DMS153 treated with DMSO at 0.1 percent for 48 hours (cell line): ENCODE results near the gene BLVRA.

Source experiments
- DNase-seq: peaks from one replicate; lab custom pipeline; 2025; ENCODE audit not compliant: unreplicated experiment; lab: John Stamatoyannopoulos, UW

Gene BLVRA

GRCh38 chr7:43749383-43749940, 9.0 kb upstream of the BLVRA start:
- DNase-seq: no peak

DNA sequence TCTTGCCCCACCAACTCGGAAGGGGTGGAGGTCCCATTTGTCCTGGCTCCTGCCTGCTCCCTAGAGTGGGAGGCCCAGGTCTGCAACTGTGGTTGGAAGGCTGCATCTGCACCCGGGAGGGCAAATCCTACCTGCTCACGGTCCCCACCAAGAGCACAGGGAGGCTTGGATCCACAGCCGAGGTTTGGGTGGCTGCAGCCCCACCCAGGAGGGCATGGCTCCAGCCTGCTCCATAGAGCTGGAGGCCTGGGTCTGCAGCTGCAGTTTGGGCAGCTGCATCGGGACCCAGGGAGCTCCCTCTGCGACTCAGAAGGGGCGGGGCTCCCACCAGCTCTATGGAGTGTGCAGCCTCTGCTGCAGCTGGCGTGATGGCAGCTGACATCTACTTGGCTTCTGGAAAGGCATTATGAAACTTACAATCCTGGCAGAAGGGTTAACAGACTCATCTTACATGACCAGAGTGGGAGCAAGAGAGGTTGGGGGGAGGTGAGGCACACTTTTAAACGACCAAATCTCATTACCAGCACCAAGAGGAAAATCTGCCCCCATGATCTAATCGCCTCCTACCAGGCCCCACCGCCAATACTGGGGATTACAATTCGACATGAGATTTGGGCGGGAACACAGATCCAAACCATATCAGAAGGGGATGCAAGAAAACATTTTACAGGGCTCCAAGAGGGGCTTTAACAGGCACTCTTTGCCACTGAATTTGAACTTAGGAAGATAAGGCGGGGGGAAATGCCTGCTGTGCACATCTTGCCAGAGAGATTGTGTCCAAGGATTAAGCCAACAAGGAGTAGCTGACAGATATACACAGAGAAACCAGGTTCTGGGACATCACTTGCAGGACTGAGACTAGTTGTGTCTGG, 8.2 kb upstream of the BLVRA start:
- DNase-seq: no peak

- no peak for DNase-seq
Measured at GRCh38 chr7:43752411-43752810, 6.1 kb upstream of the BLVRA start.

GRCh38 chr7:43753271-43753810, 5.1 kb upstream of the BLVRA start:
- DNase-seq: no peak

DNA sequence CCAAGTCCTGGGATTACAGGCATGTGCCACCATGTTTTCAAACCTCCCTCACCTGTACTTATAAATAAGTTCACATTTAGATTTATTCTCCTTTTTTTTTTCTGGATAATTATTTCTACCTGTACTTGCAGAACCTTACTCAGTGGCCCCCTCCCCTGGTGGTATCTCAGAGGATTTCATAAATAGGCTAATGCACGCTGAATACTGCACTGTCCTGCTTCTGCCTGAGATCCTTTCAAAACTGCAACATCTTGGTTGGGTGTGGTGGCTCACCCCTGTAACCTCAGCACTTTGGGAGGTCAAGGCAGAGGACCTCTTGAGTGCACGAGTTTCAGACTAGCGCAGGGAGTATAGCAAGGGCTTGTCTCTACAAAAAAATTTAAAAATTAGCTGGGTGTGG, 4.6 kb upstream of the BLVRA start:
- no peak for DNase-seq

GRCh38 chr7:43754596-43754995, 3.9 kb upstream of the BLVRA start:
- DNase-seq: no peak

- no peak for DNase-seq
Measured at GRCh38 chr7:43756368-43757072, 2.0 kb upstream of the BLVRA start.

GRCh38 chr7:43757073-43757720, 1.3 kb upstream of the BLVRA start:
- no peak for DNase-seq

DNA sequence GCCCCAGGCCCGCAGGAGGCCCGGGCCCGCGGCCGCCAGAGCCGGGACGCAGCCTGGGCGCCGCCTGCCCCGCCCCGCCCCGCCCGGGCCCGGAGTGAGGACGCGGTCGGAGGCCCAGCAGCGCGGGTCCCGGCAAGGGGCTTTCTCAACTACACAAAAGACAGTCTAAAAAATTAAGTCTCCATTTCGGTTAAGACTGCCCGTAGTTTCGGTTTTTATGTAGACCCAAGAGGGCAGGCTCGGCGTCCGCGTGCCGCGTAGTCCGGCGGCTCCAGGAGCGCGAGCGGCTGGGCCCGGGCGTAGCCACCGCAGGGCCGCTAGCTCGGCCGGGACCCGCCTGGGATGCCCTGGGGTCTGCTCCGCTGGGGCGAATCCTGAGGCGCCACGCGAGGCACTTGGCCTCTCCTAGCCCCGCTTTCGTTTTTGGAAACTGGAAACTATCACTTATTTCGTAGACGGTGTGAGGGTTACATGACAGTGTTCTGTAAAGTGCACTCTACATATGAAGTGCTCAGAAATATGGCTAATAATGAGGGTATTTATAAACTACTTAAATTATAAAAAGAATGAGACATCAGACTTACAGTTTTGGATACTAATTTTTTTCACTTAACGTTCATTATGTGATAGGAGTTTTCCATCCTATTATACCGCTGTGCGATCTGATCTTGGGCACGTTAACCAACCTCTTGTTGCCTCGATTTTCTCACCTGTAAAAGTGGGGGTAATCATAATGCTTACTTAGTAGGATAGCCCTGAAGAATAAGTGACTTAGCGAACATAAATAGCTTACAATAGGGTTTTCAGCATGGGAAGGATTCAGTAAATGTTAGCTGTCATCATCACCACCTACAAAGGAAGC, 573 bp downstream of the BLVRA start:
- peak; percentile 38 for DNase-seq

DNA sequence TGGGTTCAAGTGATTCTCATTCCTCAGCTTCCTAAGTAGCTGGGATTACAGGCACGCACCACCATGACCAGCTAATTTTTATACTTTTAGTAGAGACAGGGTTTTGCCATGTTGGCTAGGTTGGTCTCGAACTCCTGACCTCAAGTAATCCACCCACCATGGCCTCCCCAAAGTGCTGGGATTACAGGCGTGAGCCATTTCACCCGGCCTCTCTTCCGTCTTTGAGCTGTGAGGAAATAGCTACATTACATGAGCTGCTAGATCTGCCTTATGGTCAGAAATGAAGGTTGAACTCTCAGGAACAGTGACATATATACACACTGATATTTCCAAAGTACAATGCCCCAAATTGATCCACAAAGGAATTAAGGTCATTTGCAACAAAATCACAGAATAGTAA, 2.4 kb downstream of the BLVRA start:
- DNase-seq: no peak

- no peak for DNase-seq
Measured at GRCh38 chr7:43761382-43761781, 2.9 kb downstream of the BLVRA start.

DNA sequence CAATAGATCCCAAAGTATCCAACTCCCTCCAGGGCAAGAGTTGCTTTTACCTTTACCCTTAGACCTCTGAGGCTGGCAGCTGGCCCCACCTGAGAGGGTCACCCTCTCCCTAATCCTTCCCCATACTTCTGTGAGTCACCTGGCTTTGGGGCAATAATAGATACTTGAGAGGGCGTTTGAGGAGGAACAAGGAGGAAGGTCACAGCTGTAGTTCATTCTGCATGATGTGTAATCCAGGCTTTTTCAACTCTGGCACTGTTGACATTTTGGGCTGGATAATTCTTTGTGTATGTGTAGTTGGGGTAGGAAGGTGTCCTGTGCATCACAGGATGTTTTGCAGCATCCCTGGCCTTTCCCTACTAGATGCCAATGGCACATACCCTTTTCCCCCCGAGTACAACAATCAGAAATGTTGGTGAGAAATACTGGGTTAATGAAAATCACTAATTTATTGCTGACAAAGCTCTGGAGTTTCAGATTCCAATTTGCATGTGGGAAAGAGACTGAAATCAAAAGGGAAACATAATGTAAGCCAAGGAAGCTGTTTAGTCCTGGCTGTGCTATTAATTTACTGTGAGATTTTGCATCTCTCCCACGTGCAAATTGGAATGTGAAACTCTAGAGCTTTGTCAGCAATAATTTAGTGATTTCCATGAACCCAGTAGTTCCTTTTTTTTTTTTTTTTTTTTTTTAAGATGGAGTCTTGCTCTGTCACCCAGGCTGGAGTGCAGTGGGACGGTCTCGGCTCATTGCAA, 3.6 kb downstream of the BLVRA start:
- no peak for DNase-seq

- DNase-seq: no peak
Measured at GRCh38 chr7:43763183-43763582, 4.7 kb downstream of the BLVRA start.

DNA sequence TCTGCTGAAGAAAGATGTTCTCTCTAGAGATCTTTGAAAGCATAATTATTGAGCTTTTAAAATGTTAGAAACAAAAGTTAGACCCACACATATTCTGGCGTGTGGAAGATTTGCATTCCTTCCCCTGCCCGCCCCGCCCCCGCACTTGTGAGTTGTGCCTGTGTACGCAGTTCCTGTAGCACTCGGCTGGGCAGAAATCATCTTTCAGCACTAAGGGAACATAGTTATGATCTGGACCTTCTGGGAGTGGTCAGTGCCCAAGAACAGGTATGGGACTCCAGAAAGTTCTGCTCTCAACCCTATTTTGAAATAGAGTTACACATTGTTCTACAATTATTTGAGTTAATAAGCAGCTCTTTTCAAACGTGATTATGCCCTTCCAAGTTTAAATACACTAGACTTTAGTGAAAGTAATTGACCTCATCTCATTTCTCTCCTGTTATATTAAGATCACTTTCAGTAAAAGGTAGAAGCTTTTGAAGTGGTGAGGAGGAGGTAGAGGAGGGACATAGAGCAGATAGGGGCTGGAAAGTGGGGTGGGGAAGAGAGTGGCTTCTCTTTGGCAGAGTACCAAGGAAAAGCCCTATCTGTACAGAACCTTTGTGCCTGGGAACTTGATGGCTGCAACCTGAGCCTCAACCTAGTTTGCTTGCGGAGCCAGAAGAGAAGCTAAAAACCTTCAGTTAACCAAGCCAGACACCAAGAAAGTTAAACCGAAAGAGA, 5.7 kb downstream of the BLVRA start:
- no peak for DNase-seq

DNA sequence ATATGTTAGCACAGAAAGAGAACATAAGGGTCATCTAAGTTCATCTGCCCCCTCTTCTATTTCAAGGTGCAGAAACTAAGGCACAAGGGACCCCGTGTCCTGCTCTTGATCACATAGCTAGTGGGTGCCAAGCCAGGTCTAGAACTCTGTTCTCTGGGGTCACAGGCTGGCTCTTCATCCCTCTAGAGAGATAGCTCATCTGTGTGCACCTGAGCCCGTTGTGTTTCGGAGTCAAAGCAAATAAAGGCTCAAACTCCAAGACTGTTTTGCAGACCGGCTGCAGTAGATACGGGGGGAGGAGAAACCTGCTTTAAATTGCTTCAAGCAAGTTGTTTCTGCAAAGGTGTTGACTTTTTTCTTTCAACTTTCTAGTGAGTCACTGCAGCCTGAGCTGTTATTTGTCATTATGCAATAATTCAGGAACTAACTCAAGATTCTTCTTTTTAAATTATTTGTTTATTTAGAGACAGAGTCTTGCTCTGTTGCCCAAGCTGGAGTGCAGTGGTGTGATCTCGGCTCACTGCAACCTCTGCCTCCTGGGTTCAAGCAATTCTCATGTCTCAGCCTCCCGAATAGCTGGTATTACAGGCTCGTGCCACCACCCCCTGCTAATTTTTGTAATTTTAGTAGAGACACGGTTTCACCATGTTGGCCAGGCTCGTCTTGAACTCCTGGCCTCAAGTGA, 6.5 kb downstream of the BLVRA start:
- no peak for DNase-seq

- DNase-seq: no peak
Measured at GRCh38 chr7:43766564-43766963, 8.1 kb downstream of the BLVRA start.

DNA sequence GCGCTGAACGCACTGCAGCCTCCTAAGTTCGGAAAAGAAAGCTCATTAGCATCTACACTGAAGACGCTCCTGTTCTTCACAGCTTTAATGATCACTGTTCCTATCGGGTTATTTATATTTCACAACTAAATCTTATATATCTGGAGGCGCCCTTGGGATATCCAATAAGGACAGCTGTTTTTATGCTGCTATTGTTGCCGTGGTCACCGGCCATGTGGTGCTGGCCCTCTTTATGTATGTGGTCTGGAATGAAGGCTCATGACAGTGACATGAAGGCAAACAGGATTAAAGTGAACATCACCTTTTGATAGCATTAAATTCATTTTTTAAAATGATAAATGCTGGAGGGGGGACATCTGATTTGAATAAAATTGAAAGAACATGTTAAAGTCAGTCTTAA, 8.8 kb downstream of the BLVRA start:
- DNase-seq: no peak

- no peak for DNase-seq
Measured at GRCh38 chr7:43768201-43768886, 9.9 kb downstream of the BLVRA start.
